K562 (cell line): ENCODE data around the gene HSD17B1. TPM values are rescaled to one million over a fixed set of nuclear protein-coding genes. Genes with fewer than 3 reads are reported as not detected.

Source experiments
- CTBP1 ChIP-seq: fragments of 450-650 bp; IDR thresholded peaks from 2 replicates; pipeline ENCODE4 v1.6.1; 2016; ENCODE audit warnings: borderline replicate concordance
- DMBX1 ChIP-seq: fragments of 250-450 bp; sonication (Bioruptor Pico); IDR thresholded peaks from 2 replicates; pipeline ENCODE4 v1.8.0; 2022; ENCODE audit warnings: inconsistent platforms, mild to moderate bottlenecking, moderate library complexity, borderline replicate concordance
- DPF2 ChIP-seq: fragments of 450-650 bp; IDR thresholded peaks from 2 replicates; pipeline ENCODE4 v1.6.1; 2016
- ESRRA ChIP-seq: fragments of 450-650 bp; IDR thresholded peaks from 2 replicates; pipeline ENCODE4 v1.6.1; 2014; ENCODE audit warnings: low read depth, mild to moderate bottlenecking, moderate library complexity, borderline replicate concordance
- HDAC2 ChIP-seq: fragments of 450-650 bp; IDR thresholded peaks from 2 replicates; pipeline ENCODE4 v1.6.1; 2016; ENCODE audit warnings: mild to moderate bottlenecking
- JUN ChIP-seq, 2 experiments: sonication (generic) in 1 of 2; formaldehyde crosslinking in 1 of 2; IDR thresholded peaks; 2 replicates each; pipeline versions ENCODE4 v1.6.1 to v1.8.0; 2012 to 2022; ENCODE audit warnings: borderline replicate concordance in 2 of 2, mild to moderate bottlenecking in 2 of 2, improper control_type of control experiment in 1 of 2, low read depth in 1 of 2, low read length in 1 of 2, missing genetic modification reagents in 1 of 2
- KHSRP ChIP-seq: fragments of 450-650 bp; IDR thresholded peaks from 2 replicates; pipeline ENCODE4 v1.6.1; 2017
- KLF13 ChIP-seq: fragments of 450-650 bp; IDR thresholded peaks from 2 replicates; pipeline ENCODE4 v1.6.1; 2016; ENCODE audit warnings: missing genetic modification characterization, low read depth, mild to moderate bottlenecking, missing compliant biosample characterization, moderate library complexity, borderline replicate concordance
- LARP7 ChIP-seq: fragments of 450-650 bp; IDR thresholded peaks from 2 replicates; pipeline ENCODE4 v1.6.1; 2016
- MYC ChIP-seq, 2 experiments: fragments of 250-450 bp in 1 of 2; sonication (Bioruptor Pico) in 1 of 2; IDR thresholded peaks; 2 replicates each; pipeline versions ENCODE4 v1.5.1 to v1.6.1; 2012 to 2021; ENCODE audit warnings: low read depth in 2 of 2, borderline replicate concordance in 1 of 2, improper control_type of control experiment in 1 of 2, low read length in 1 of 2, mild to moderate bottlenecking in 1 of 2, moderate library complexity in 1 of 2
- NR2C2 ChIP-seq, 2 experiments: fragments of 200-800 bp in 1 of 2; sonication (Bioruptor generic) in 1 of 2; sonication (generic) in 1 of 2; formaldehyde crosslinking in 1 of 2; IDR thresholded peaks; 2 replicates each; pipeline versions ENCODE4 v1.6.1 to v1.8.0; 2016 to 2022; ENCODE audit warnings: mild to moderate bottlenecking in 1 of 2, missing compliant biosample characterization in 1 of 2, missing genetic modification characterization in 1 of 2, missing genetic modification reagents in 1 of 2
- PKNOX1 ChIP-seq: fragments of 450-650 bp; IDR thresholded peaks from 2 replicates; pipeline ENCODE4 v1.6.1; 2016
- POLR2AphosphoS5 ChIP-seq: IDR thresholded peaks from 2 replicates; pipeline ENCODE4 v1.6.1; 2011; ENCODE audit warnings: mild to moderate bottlenecking, low read depth, low read length, moderate library complexity; ENCODE audit not compliant: control insufficient read depth, insufficient read depth
- RFX7 ChIP-seq: fragments of 250-450 bp; sonication (Bioruptor Pico); IDR thresholded peaks from 2 replicates; pipeline ENCODE4 v1.5.1; 2021; ENCODE audit warnings: mild to moderate bottlenecking
- SMAD2 ChIP-seq: fragments of 150-350 bp; IDR thresholded peaks from 2 replicates; pipeline ENCODE4 v1.6.1; 2014; ENCODE audit warnings: low read depth, mild to moderate bottlenecking, low read length
- SNAPC5 ChIP-seq: fragments of 250-450 bp; sonication (Bioruptor Pico); IDR thresholded peaks from 2 replicates; pipeline ENCODE4 v1.8.0; 2021; ENCODE audit warnings: moderate library complexity, mild to moderate bottlenecking, inconsistent platforms
- SP1 ChIP-seq: sonication (generic); formaldehyde crosslinking; IDR thresholded peaks from 2 replicates; pipeline ENCODE4 v1.8.1; 2022; ENCODE audit warnings: mild to moderate bottlenecking, missing genetic modification reagents
- SPI1 ChIP-seq: IDR thresholded peaks from 2 replicates; pipeline ENCODE4 v1.6.1; 2011; ENCODE audit warnings: low read depth, low read length, control low read depth, borderline replicate concordance
- TBP ChIP-seq: optimal IDR thresholded peaks from 2 replicates; pipeline ENCODE3; 2011; ENCODE audit warnings: low read depth, low read length, improper control_type of control experiment
- TCF7 ChIP-seq: sonication (generic); IDR thresholded peaks from 2 replicates; pipeline ENCODE4 v1.6.1; 2016; ENCODE audit warnings: antibody characterized with exemption, borderline replicate concordance
- TEAD4 ChIP-seq, 2 experiments: sonication (generic) in 1 of 2; formaldehyde crosslinking in 1 of 2; IDR thresholded peaks; 2 replicates each; pipeline versions ENCODE4 v1.6.1 to v1.8.0; 2012 to 2022; ENCODE audit warnings: borderline replicate concordance in 1 of 2, inconsistent platforms in 1 of 2, low read length in 1 of 2, mild to moderate bottlenecking in 1 of 2, missing genetic modification reagents in 1 of 2
- TFAP4 ChIP-seq: sonication (generic); formaldehyde crosslinking; IDR thresholded peaks from 2 replicates; pipeline ENCODE4 v1.8.0; 2022; ENCODE audit warnings: missing genetic modification reagents, mild to moderate bottlenecking, moderate library complexity, borderline replicate concordance
- TGIF2 ChIP-seq: sonication (generic); formaldehyde crosslinking; IDR thresholded peaks from 2 replicates; pipeline ENCODE4 v1.8.1; 2022; ENCODE audit warnings: mild to moderate bottlenecking, missing genetic modification reagents, moderate library complexity
- ZBTB1 ChIP-seq: sonication (generic); formaldehyde crosslinking; IDR thresholded peaks from 2 replicates; pipeline ENCODE4 v1.8.1; 2023; ENCODE audit warnings: missing genetic modification reagents, low read depth, mild to moderate bottlenecking, borderline replicate concordance
- ZKSCAN8 ChIP-seq: fragments of 200-800 bp; sonication (Bioruptor generic); IDR thresholded peaks from 2 replicates; pipeline ENCODE4 v1.6.1; 2016; ENCODE audit warnings: missing genetic modification characterization, missing compliant biosample characterization
- ZNF3 ChIP-seq: fragments of 250-450 bp; sonication (Bioruptor Pico); IDR thresholded peaks from 2 replicates; pipeline ENCODE4 v1.5.0; 2021; ENCODE audit warnings: mild to moderate bottlenecking, moderate library complexity
- polyA plus RNA-seq, 8 experiments: library from polyadenylated mRNA; depleted of rRNA in 4 of 8; stranded (reverse) in 5 of 8; unstranded in 3 of 8; fragments of >200 nt; fragmentation: Nextera tagmentation in 2 of 8; fragmentation: Illumina TruSeq in 1 of 8; extraction: Ambion mirVana in 2 of 8; extraction: Trizol in 1 of 8; gene quantifications; 2 replicates each; pipeline versions ENCODE4 v1.2.1 to v1.2.3, GENCODE V29; 2011 to 2014; ENCODE audit warnings: inconsistent platforms in 1 of 8, missing spikeins in 1 of 8
- total RNA-seq, 7 experiments: library from RNA; depleted of rRNA in 6 of 7; stranded (reverse); fragments of >200 nt in 6 of 7; fragmentation: Illumina TruSeq in 2 of 7; extraction: Trizol in 2 of 7; gene quantifications; 2 replicates each; pipeline versions ENCODE4 v1.2.1 to v1.2.3, GENCODE V29; 2011 to 2021; ENCODE audit warnings: low replicate concordance in 1 of 7

HSD17B1 gene
- total and polyA plus RNA-seq, 9 of the 15 experiments (the other 6 are each of a cell fraction or from before 2014, with no cell fraction given): 0.55 to 21.1 (median 3.6) TPM

DNA sequence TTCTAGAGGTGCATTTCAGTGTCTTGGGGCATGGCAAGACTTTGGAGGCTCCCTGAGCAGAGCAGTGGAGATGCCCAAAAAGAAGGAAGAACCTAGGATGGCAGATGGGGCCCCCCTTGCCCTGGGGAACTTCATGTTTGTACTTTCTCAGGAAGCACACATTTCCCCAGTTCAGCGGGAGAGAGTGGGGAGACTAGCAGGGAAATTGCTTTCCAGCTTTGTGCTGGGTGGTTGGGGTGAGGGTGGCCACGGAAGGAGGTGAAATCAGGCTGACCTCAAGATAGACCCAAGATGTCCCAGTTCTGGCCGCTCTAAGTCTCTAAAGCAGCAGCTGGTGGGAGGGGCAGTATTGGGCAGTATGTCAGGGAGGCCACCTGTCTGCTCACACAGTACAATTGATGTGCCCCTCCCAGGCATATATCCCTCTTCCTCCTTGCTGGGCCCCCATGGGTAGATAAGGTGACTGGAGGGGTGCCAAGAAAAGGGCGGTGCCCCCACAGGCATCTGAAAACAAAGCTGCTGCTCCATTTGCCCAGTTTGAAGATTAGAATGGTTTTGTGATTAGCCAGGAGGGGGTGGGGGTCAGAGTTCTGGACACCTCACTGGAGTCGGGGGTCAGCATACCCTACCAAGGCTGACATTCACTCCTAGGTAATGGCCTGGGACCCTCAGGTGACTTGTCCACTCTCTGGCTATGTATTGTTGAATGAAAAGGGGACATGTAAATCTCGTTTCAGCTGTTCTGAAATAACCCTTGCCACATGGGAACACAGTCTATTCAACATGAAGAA, 33.8 kb upstream of the HSD17B1 start (continued):
- TF ChIP-seq TBP: peak; percentile 25
- TF ChIP-seq TCF7: no peak
- no peak for TF ChIP-seq KHSRP
- TF ChIP-seq JUN (IDR thresholded peaks at IDR 0.05; ENCODE audit: borderline replicate concordance, low read depth, low read length): no peak
- TF ChIP-seq JUN (CRISPR knock-in tag; IDR thresholded peaks at IDR 0.05; ENCODE audit: borderline replicate concordance): no peak
- 0 out of 2 replicates have a peak, but pooled peaks have one; percentile 67 for TF ChIP-seq RFX7 (CRISPR knock-in tag)
- 0 out of 2 replicates have a peak, but pooled peaks have one; percentile 36 for TF ChIP-seq SP1 (CRISPR knock-in tag)
- peak; percentile 44; the same call in 1 of the 2 replicates for TF ChIP-seq SPI1
- peak; percentile 72 for TF ChIP-seq TEAD4 (IDR thresholded peaks at IDR 0.05; ENCODE audit: low read length)
- no peak for TF ChIP-seq TEAD4 (CRISPR knock-in tag; IDR thresholded peaks at IDR 0.05; ENCODE audit: borderline replicate concordance)
- TF ChIP-seq POLR2AphosphoS5: peak; percentile 86
- no peak for TF ChIP-seq TGIF2 (CRISPR knock-in tag)
- peak; percentile 66; the same call in 1 of the 2 replicates for TF ChIP-seq KLF13 (tag)
- 0 out of 2 replicates have a peak, but pooled peaks have one; percentile 10 for TF ChIP-seq DMBX1 (CRISPR knock-in tag)
- no peak for TF ChIP-seq ESRRA
- TF ChIP-seq ZNF3 (CRISPR knock-in tag): no peak
- TF ChIP-seq CTBP1: peak; percentile 82
- TF ChIP-seq DPF2: peak; percentile 79
- TF ChIP-seq HDAC2: peak; percentile 59
- TF ChIP-seq PKNOX1: peak; percentile 62
- no peak for TF ChIP-seq NR2C2 (CRISPR knock-in tag; IDR thresholded peaks at IDR 0.05)
- peak; percentile 30; the same call in 1 of the 2 replicates for TF ChIP-seq NR2C2 (tag; IDR thresholded peaks at IDR 0.05)
- TF ChIP-seq ZKSCAN8: peak; percentile 72
- peak; percentile 84; the same call in 1 of the 2 replicates for TF ChIP-seq TFAP4 (CRISPR knock-in tag)
- TF ChIP-seq ZBTB1 (CRISPR knock-in tag): no peak
- TF ChIP-seq LARP7: no peak
- TF ChIP-seq SMAD2: no peak
- TF ChIP-seq SNAPC5 (CRISPR knock-in tag): no peak
- peak; percentile 42; the same call in 1 of the 2 replicates for TF ChIP-seq MYC (IDR thresholded peaks at IDR 0.05; ENCODE audit: low read depth, low read length)
- TF ChIP-seq MYC (CRISPR knock-in tag; IDR thresholded peaks at IDR 0.05; ENCODE audit: borderline replicate concordance, low read depth): no peak
